Glomerular visceral epithelial cell (primary cell): ENCODE measurements around the gene SULT1A3.
A peak's percentile ranks its signal among the peaks of the same experiment; 100 is the strongest.
"Not testable (repeated sequence)": the region's sequence is repeated elsewhere in the genome, so short reads cannot be mapped to it uniquely, and the experiment has no call there.

Experiments
- DNase-seq: peaks from one replicate; pipeline ENCODE4 v3.0.0-alpha.2; 2016; ENCODE audit errors: extremely low spot score

The SULT1A3 gene

DNA sequence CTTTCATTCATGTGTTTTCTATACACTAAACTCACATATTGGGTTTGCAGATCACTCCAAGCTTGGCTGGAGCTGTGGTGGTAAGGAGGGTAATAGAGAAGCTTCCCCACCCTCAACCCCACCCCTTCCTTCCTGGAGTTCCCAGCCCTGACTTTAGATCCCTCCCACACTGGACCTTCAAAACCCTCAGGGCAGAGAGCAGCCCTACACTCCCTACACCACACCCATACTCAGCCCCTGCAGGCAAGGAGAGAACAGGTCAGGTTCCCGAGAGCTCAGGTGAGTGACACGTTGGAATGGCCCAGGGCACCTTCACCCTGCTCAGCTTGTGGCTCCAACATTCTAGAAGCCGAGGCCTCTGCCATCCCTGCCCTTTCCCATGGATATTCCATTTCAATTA, at the start of gene SULT1A3:
SULT1A3 (plus strand) TSS at position 207 of the 400 bp plus-strand sequence. CDS start 1,474 bp downstream, outside the sequence.
- DNase-seq, result not testable (repeated sequence)

DNA sequence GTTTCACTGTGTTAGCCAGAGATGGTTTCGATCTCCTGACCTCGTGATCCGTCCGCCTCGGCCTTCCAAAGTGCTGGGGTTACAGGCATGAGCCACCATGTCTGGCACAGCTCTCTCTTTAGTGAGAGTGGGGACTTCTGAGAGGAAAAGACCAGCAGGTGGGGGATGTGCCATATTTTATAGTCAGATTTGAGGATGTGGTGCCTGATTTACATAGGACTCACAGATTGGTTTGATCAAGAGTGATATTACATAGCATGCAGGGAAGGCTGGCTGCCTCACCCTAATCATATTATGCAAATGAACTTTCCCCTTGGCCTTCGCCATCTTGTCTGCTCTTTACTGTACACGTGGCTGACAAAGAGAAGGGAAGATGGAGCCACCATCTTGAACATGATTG, 48.0 kb upstream of the SULT1A3 start:
- DNase-seq, result no peak

DNA sequence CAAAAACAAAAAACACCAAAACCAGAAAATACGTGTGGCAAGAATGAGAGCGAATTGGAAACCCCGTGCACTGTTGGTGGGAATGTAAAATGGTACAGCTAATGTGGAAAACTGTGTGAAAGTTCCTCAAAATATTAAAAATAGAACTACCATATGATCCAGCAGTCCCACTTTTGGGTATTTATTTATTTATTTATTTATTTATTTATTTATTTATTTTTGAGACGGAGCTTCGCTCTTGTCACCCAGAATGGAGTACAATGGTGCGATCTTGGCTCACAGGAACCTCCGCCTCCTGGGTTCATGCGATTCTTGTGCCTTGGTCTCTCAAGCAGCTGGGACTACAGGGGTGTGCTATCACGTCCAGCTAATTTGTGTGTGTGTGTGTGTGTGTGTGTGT, 46.5 kb upstream of the SULT1A3 start:
- DNase-seq, result no peak

DNA sequence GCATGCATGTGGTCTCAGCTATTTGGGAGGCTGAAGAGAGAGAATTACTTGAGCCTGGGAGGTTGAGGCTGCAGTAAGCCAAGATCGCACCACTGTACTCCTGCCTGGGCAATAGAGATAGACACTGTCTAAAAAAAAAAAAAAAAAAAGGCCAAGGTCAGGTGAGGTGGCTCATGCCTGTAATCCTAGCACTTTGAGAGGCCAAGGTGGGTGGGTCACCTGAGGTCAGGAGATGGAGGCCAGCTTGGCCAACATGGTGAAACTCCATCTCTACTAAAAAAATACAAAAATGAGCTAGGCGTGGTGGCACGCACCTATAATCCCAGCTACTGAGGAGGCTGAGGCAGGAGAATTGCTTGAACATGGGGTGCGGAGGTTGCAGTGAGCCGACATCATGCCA, 43.9 kb upstream of the SULT1A3 start:
- no peak for DNase-seq

DNA sequence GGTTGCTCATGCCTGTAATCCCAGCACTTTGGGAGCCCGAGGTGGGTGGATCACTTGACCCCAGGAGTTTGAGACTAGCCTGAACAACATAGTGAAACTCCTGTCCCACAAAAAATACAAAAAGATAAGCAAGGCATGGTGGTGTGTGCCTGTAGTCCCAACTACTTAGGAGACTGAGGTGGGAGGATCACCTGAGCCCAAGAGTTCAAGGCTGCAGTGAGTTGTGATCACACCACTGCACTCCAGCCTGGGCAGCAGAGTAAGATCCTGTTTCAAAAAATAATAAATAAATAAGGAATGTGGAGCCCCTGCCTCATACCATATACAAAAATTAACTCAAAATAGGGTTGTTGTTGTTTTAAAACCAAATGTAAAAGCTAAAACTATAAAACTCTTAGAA, 41.8 kb upstream of the SULT1A3 start:
- no peak for DNase-seq

DNA sequence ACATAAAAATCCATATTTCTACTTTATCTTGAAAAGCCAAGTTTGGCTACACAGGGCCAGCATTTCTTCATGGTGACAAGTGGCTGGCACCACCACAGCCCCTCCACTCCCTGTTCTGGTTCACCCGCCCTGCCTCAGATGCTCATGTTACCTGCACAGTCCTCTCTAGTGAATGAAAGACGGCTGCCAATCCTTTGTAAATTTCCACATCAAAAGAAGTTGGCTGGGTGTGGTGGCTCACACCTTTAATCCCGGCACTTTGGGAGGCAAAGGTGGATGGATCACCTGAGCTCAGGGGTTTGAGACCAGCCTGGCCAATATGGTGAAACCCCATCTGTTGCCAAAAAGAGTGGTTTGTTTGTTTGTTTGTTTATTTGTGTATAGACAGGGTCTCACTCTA, 35.5 kb upstream of the SULT1A3 start:
- no peak for DNase-seq

DNA sequence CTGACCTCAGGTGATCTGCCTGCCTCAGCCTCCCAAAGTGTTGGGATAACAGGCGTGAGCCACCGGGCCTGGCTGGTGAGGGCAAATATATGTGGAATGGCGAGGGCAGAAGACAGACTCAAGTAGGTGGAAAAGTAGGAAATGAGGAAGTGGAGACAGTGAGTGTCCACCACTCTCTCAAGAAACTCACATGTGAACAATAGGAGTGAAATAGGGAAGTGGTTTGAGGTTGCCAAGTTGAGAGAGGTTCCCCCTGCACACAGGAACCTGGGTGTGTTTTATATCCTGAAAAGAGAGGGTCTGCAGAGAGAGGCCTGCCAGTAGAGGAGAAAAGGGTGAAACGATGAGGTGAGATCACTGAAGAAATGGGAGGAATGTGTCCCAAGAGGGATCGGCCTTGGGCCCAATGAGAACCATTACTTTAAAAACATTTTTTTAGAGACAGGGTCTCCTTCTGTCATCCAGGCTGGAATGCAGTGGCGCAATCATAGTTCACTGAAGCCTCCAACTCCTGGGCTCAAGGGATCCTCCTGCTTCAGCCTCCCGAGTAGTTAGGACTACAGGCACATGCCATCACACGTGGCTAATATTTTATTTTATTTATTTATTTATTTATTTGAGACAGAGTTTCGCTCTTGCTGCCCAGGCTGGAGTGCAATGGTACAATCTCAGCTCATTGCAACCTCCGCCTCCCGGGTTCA, 32.7 kb upstream of the SULT1A3 start:
- DNase-seq, result no peak

DNA sequence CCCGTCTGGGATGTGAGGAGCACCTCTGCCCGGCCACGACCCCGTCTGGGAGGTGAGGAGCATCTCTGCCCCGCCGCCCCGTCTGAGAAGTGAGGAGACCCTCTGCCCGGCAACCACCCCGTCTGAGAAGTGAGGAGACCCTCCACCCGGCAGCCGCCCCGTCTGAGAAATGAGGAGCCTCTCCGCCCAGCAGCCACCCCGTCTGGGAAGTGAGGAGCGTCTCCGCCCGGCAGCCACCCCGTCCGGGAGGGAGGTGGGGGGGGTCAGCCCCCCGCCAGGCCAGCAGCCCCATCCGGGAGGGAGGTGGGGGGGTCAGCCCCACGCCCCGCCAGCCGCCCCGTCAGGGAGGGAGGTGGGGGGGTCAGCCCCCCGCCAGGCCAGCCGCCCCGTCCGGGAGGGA, 30.3 kb upstream of the SULT1A3 start:
- not testable (repeated sequence) for DNase-seq

DNA sequence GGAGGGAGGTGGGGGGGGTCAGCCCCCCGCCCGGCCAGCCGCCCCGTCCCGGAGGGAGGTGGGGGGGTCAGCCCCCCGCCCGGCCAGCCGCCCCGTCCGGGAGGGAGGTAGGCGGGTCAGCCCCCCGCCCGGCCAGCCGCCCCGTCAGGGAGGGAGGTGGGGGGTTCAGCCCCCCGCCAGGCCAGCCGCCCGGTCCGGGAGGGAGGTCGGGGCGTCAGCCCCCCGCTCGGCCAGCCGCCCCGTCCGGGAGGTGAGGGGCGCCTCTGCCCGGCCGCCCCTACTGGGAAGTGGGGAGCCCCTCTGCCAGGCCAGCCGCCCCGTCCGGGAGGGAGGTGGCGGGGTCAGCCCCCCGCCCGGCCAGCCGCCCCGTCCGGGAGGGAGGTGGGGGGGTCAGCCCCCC, 29.6 kb upstream of the SULT1A3 start:
- not testable (repeated sequence) for DNase-seq

DNA sequence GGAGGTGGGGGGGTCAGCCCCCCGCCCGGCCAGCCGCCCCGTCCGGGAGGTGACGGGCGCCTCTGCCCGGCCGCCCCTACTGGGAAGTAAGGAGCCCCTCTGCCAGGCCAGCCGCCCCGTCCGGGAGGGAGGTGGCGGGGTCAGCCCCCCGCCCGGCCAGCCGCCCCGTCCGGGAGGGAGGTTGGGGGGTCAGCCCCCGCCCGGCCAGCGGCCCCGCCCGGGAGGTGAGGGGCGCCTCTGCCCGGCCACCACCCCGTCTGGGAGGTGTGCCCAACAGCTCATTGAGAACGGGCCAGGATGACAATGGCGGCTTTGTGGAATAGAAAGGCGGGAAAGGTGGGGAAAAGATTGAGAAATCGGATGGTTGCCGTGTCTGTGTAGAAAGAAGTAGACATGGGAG, 28.9 kb upstream of the SULT1A3 start:
- not testable (repeated sequence) for DNase-seq

DNA sequence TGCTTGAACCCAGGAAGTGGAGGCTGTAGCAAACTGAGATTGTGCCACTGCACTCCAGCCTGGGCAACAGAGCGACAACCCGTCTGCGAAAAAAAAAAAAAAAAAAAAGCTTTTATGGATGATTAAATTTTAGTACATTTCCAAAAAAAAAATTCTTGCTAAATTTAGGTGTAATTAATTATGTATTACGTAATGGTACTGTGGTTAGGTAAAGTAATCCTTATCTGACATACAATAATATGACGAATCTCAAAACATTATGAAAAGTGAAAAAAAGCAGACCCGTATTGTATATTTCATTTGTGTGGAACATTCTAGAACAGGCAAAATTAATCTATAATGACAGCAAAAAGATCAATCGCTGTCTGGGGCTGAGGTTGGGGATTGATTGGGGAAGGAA, 26.0 kb upstream of the SULT1A3 start:
- DNase-seq, result no peak

DNA sequence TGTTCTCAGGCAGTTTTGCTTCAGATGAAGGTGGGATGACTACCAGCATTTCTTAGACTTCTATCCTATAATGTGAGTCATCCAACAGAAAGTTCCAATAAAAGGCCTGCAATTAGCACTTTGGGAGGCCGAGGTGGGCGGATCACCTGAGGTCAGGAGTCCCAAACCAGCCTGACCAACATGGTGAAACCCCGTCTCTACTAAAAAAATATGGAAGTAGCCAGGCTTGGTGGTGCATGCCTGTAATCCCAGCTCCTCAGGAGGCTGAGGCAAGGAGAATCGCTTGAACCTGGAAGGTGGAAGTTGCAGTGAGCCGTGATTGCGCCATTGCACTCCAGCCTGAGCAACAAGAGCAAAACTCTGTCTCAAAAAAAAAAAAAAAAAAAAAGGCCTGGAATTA, 22.2 kb upstream of the SULT1A3 start:
- DNase-seq, result not testable (repeated sequence)

DNA sequence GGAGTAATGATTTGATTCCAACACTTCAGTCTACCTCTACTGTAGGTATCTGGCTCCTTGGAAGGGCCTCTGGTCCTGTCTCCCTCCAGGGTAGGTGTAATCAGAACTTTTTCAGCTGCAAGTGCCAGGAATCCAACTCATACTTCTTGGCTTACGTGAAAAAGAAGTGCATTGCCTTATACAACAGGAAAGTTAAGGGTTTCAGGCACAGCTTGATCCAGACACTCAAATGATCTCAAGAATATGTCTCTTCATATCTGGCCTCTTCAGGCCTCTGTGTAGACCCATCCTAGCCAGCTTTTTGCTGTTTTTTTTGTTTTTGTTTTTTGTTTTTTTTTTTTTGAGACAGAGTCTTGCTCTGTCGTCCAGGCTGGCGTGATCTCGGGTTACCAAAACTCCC, 19.9 kb upstream of the SULT1A3 start:
- no peak for DNase-seq

DNA sequence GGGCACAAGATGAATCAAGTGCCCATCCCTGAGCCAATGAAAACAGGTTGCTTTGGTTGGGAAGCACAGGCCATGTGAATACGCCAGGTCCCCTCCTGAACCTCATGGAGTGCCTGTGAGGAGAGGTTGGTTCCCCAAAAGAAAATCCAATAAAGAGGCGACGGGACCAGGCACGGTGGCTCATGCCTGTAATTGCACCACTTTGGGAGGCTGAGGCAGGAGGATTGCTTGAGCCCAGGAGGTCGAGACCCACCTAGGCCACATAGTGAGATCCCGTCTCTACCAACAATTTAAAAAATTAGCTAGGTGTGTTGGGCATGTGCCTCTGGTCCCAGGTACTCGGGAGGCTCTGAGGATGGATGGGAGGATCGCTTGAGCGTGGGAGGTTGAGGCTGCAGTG, 19.1 kb upstream of the SULT1A3 start:
- DNase-seq, result no peak

DNA sequence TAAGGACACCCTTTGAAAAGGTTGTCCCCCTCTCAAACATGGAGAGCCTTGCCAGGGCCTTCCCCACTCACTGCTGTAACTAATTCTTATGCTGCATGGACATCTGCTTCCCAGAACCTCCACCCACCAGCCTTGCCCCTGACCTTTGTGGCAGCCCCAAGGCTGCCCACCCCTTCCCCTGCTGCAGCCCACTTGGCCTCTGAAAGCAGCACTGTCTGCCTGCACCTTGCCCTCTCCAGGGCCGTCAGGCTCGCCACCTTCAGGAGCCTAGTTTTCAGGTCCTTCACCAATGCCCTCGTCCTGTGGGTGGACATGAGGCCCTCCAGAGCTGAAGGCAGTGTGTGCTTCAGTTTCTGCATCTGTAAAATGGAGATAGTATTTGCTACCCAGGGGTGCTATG, 18.3 kb upstream of the SULT1A3 start:
- no peak for DNase-seq

DNA sequence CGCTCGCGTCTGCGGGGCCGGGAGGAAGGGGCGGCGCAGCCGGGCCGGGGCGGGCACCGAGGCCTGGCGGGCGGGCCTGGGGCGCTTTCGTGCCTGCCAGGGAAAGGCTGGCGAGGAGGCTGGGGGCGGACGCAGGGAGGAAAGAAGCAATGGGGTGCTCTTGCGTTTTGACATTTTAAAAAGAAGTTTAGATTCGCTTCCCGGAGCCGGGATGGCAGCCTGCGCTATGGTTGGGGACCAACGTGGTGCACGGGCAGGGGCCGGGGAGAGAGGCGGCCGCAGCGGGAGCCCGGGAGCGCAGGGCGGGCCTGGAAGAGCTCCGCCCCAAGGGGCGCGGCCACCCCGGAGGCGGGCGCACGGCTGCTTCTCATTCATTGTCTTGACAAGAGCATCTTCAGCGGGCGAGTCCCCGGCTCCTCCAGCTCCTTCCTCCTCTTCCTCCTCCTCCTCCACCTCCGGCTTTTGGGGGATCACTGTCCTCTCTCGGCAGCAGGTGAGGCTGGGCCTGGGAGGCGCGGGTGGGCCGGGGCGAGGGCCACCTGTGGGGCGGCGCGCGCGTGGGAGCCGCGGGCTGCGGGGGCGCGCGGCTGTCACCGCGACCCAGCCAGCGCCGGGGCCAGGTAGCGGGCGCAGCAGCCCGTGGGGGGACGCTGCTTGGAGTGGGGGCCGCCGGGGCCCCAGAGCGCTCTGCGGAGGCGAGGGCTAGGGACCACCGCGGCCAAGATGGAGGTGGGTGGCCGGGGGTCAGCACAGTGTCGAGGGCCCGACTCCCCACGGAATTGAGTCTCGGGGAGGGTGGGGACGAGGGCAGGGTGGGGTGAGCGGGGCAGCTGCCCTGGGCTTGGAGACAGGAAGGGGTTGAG, 15.6 kb upstream of the SULT1A3 start, which contains the start of gene CORO1A:
CORO1A (plus strand) TSS at position 370 of the 863 bp plus-strand sequence. CDS start 1,608 bp downstream, outside the sequence.
- DNase-seq, result peak; percentile 68

DNA sequence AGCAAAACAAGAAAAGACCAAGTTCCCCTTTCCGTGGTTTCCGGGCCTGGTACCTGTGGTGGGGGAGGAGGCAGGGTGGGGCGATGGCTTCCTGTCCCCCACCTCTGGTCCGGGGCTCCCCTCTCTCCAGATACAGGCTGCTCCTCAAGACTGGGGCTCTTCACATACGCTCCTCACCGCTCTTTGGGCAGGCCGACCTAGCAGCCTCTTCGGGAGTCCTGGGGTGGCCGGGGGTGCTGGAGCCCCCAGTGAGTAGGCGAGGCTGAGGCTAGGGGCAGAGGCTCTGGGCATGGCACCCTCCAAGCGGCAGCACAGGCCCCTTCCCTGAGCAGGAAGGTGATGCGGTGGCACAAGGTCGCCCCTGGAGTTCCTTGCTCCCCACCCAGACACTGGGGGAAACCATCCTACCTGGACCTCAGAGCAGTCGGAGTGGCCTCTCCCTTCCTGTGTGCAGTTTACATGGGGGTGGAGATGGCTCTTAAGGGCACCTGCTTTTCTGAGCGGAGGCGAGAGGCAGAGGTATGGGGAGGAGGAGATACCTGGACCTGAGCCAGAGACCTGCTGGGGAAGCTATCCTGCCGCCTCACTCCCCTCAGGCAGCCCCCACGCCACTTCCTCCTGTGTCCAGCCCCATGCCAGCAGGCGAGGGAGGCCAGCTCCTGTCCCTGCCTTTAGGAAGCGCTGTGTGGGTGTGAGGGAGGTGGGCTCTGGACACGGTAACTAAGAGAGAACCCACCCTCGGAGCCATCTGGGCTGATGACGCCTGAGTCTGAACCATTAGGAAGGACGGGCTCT, 14.8 kb upstream of the SULT1A3 start:
- DNase-seq, result no peak

DNA sequence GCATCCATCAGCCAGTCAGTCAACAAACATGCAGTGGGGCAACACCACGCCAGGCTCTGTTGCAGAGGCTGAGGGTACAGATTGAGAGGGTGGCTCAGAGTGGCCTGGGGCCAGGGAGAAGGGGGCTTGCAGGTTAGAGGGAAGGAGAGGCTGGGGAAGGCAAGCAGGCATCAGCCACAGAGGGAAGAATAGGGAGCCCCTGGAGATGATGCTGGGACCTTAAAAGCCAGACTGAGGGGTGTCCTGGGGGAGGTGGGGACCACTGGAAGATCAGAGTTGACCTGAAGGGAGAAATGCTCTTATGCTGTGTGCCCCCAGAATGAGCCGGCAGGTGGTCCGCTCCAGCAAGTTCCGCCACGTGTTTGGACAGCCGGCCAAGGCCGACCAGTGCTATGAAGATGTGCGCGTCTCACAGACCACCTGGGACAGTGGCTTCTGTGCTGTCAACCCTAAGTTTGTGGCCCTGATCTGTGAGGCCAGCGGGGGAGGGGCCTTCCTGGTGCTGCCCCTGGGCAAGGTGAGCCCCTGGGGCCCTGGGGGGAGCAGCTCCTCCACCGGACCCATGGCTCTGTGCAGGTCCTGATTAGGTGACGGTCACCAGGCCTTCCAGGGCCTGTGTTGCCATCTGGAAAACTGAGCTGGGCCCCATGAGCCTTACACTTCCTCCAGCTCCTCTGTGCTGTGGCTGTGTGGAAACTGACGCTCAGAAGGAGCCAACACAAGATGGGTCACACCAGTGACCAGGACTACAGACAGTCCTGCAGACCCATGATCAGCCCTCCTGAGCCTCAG, 14.0 kb upstream of the SULT1A3 start:
- DNase-seq, result no peak

DNA sequence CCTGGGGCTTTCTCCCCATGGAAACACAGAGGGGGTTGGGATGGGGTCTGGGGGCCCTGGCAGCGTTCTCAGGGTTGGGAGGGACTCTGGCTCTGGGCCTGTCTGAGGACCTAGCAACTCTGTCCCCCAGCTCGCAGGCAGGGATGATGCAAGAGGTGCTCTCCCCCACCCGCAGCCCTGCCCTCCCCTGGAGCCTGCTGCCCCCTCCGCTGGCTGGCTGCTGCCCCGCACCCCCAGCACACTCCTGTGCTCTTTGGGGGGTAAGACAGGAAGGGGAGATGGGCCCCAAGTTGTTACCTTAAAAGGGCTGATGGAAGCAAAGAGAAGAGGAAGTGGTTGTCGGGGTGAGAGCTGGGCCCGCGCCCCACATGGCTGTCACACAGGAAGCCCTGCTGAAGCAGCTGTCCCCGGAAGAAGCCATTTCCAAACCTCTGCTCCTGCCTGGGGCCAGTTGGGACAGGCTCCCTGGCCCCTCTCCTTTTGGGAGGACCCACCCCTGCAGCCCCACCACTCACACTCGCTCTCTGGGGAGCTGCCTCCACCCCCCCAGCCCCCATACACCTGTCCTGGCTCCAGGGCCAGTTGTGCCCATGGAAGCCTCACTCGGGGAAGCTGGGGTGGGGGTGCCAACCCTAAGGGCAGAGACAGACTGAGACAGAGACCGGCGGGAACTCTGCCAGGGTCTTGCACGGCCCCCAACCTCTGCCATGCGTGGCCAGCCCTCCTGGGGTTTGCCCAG, 13.2 kb upstream of the SULT1A3 start:
- no peak for DNase-seq

DNA sequence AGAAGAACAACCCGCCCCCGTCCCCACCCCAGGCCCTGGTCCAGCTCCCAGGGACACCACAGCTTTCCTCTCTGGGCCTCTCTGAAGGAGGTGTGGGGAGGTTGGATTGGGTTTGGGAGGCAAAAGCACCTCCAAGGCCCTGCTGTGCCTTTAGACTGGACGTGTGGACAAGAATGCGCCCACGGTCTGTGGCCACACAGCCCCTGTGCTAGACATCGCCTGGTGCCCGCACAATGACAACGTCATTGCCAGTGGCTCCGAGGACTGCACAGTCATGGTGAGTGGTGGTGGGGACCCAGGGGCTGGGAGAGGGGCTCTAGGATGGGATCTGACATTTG, 12.6 kb upstream of the SULT1A3 start:
- no peak for DNase-seq
